Thyroid gland (tissue), 4 donors: ENCODE measurements around the gene TMPRSS13.

Experiments
- CTCF ChIP-seq, 6 experiments: fragments of 200-600 bp in 3 of 6; fragments of 450-650 bp in 3 of 6; sonication (generic) in 3 of 6; IDR thresholded peaks; one replicate each; pipeline ENCODE4 v1.5.1; 2016 to 2019; ENCODE audit warnings: antibody characterized with exemption in 6 of 6, mild to moderate bottlenecking in 2 of 6, inconsistent platforms in 1 of 6, moderate library complexity in 1 of 6
- POLR2A ChIP-seq, 2 donors: fragments of 450-650 bp; IDR thresholded peaks; one replicate each; pipeline ENCODE4 v1.6.1; 2017; ENCODE audit warnings: antibody characterized with exemption in 2 of 2, mild to moderate bottlenecking in 2 of 2, moderate library complexity in 1 of 2

DNA sequence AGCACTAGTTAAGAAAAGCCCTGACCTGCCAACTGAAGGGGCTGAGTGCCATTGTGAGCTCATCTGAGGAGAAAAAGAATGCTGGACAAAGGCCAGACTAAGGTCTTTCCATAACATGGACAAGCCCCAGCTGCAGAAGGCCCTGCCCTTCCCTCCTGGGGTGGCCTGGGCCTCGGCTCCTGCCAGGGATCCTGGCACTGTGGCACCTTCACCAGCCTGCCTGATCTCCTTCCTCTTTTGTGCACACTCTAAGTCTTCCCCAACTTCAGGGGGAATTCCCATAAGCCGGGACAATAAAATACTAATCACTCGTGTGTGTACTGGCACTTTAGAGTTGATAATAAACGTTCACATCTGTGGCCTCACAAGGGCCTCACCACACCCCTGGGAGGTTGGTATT, 9.9 kb downstream of the TMPRSS13 start:
- TF ChIP-seq CTCF (IDR thresholded peaks at IDR 0.05) (no peak), POLR2A (IDR thresholded peaks at IDR 0.05) (no peak)
